Measurements from ENCODE around the gene SPATA4. TPM values are rescaled to one million over a fixed set of nuclear protein-coding genes. Genes with fewer than 3 reads are reported as not detected.
"Not testable (repeated sequence)": the region's sequence is repeated elsewhere in the genome, so short reads cannot be mapped to it uniquely, and the experiment has no call there.

The SPATA4 gene
- polyA plus RNA-seq, 1 experiment: 0.07 TPM

GRCh38 chr4:176222149-176222548, 26.8 kb upstream of the SPATA4 start:
- H3K36me3 ChIP-seq (ENCODE audit: control insufficient read depth, insufficient read depth, low read length): no peaks in the 10 kb centered on the region
- ChIA-PET POLR2A (no interaction called here), CTCF (no interaction called here)
- TF ChIP-seq CTCF (IDR thresholded peaks at IDR 0.05; ENCODE audit: insufficient read depth, low read depth, low read length): no peak
- H3K4me3 ChIP-seq (ENCODE audit: low read depth, low read length): no peak overlapping the region
- no peak for DNase-seq (ENCODE audit: low read depth)
- no peaks in the 10 kb centered on the region for H3K27me3 ChIP-seq (ENCODE audit: control insufficient read depth, insufficient read depth, low read length)

GRCh38 chr4:176217510-176217909, 22.1 kb upstream of the SPATA4 start:
- Histone ChIP-seq H3K36me3 (ENCODE audit: control insufficient read depth, insufficient read depth, low read length) (no peaks in the 10 kb centered on the region), H3K27me3 (ENCODE audit: control insufficient read depth, insufficient read depth, low read length) (no peaks in the 10 kb centered on the region), H3K4me3 (ENCODE audit: low read depth, low read length) (no peak overlapping the region)
- ChIA-PET CTCF (no interaction called here), POLR2A (no interaction called here)
- DNase-seq (ENCODE audit: low read depth): no peak
- no peak for TF ChIP-seq CTCF (IDR thresholded peaks at IDR 0.05; ENCODE audit: insufficient read depth, low read depth, low read length)

- POLR2A ChIA-PET; H3K4me3 ChIP-seq (ENCODE audit: low read depth, low read length); DNase-seq (ENCODE audit: low read depth); H3K36me3 ChIP-seq (ENCODE audit: control insufficient read depth, insufficient read depth, low read length); H3K27me3 ChIP-seq (ENCODE audit: control insufficient read depth, insufficient read depth, low read length): not testable (repeated sequence)
- CTCF ChIA-PET: interaction anchor here (1.1 kb wide), 1 partner anchor 13 kb away, joined by 3 read pairs; no protein-coding TSS in a partner anchor
Observed at GRCh38 chr4:176212351-176212750, 17.0 kb upstream of the SPATA4 start.

- Histone ChIP-seq H3K4me3 (ENCODE audit: low read depth, low read length) (no peak overlapping the region), H3K27me3 (ENCODE audit: control insufficient read depth, insufficient read depth, low read length) (no peaks in the 10 kb centered on the region), H3K36me3 (ENCODE audit: control insufficient read depth, insufficient read depth, low read length) (no peaks in the 10 kb centered on the region)
- ChIA-PET CTCF (interaction anchor here (0.8 to 1.2 kb wide), 2 partner anchors 21 to 27 kb away, joined by 3 read pairs; no protein-coding TSS in a partner anchor), POLR2A (no interaction called here)
- no peak for TF ChIP-seq CTCF (IDR thresholded peaks at IDR 0.05; ENCODE audit: insufficient read depth, low read depth, low read length)
- DNase-seq (ENCODE audit: low read depth): no peak
Observed at GRCh38 chr4:176210579-176211296, 15.4 kb upstream of the SPATA4 start.

- no peak for TF ChIP-seq CTCF (IDR thresholded peaks at IDR 0.05; ENCODE audit: insufficient read depth, low read depth, low read length)
- CTCF ChIA-PET: interaction anchor here (0.6 to 1.2 kb wide), 3 partner anchors 10 to 28 kb away, joined by 3 read pairs; no protein-coding TSS in a partner anchor
- H3K4me3 ChIP-seq (ENCODE audit: low read depth, low read length): no peak overlapping the region
- no peaks in the 10 kb centered on the region for H3K27me3 ChIP-seq (ENCODE audit: control insufficient read depth, insufficient read depth, low read length)
- H3K36me3 ChIP-seq (ENCODE audit: control insufficient read depth, insufficient read depth, low read length): no peaks in the 10 kb centered on the region
- POLR2A ChIA-PET: no interaction called here
- no peak for DNase-seq (ENCODE audit: low read depth)
Observed at GRCh38 chr4:176210101-176210500, 14.7 kb upstream of the SPATA4 start.

- H3K36me3 ChIP-seq (ENCODE audit: control insufficient read depth, insufficient read depth, low read length): no peaks in the 10 kb centered on the region
- DNase-seq (ENCODE audit: low read depth): no peak
- ChIA-PET POLR2A (no interaction called here), CTCF (interaction anchor here (0.6 kb wide), 1 partner anchor 9 kb away, joined by 3 read pairs; no protein-coding TSS in a partner anchor)
- no peak overlapping the region for H3K4me3 ChIP-seq (ENCODE audit: low read depth, low read length)
- H3K27me3 ChIP-seq (ENCODE audit: control insufficient read depth, insufficient read depth, low read length): no peaks in the 10 kb centered on the region
- TF ChIP-seq CTCF (IDR thresholded peaks at IDR 0.05; ENCODE audit: insufficient read depth, low read depth, low read length): no peak
Observed at GRCh38 chr4:176209535-176209934, 14.2 kb upstream of the SPATA4 start.

Measured in BJ (cell line).